ENCODE results near the gene DLGAP1. TPM values are rescaled to one million over a fixed set of nuclear protein-coding genes. Genes with fewer than 3 reads are reported as not detected.

The DLGAP1 gene
- total RNA-seq, 1 donor from 2014 or later: 5.4 TPM

DNA sequence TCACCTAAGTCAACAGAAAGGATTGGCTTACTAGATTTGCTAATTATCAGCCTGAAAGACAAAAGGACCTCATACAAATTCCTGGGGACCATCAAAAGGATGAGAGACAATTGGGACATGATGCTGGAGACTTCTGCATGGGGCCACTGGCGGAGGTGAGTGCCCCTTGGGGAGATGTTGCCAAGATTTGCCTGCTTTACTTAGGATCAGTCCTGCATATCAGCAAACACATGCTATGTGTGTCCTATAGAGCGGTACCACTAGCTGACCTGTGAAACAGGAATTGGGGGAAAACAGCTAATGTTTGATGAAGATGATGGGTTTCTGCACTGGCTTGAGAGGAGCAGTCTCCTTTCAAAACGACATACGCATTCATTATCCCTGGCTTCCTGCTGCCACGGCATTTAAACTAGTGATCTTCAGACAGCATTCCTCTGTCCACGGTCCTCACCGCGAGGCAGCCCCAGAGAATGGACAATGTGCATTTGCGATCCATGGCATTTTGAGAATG lies 901.0 kb downstream of the DLGAP1 start:
- Histone ChIP-seq H3K36me3 (no peaks in the 10 kb centered on the region), H3K4me3 (no peak overlapping the region), H3K27ac (no peak overlapping the region), H3K27me3 (no peaks in the 10 kb centered on the region), H3K9me3 (no peaks in the 10 kb centered on the region), H3K4me1 (no peaks in the 10 kb centered on the region)
- intact Hi-C loops (cut with DNase I): no loop called here
- DNase-seq (no peak), ATAC-seq (no peak)
- TF ChIP-seq, protein P1, sequence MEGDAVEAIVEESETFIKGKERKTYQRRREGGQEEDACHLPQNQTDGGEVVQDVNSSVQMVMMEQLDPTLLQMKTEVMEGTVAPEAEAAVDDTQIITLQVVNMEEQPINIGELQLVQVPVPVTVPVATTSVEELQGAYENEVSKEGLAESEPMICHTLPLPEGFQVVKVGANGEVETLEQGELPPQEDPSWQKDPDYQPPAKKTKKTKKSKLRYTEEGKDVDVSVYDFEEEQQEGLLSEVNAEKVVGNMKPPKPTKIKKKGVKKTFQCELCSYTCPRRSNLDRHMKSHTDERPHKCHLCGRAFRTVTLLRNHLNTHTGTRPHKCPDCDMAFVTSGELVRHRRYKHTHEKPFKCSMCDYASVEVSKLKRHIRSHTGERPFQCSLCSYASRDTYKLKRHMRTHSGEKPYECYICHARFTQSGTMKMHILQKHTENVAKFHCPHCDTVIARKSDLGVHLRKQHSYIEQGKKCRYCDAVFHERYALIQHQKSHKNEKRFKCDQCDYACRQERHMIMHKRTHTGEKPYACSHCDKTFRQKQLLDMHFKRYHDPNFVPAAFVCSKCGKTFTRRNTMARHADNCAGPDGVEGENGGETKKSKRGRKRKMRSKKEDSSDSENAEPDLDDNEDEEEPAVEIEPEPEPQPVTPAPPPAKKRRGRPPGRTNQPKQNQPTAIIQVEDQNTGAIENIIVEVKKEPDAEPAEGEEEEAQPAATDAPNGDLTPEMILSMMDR (IDR thresholded peaks at IDR 0.05): no peak

DNA sequence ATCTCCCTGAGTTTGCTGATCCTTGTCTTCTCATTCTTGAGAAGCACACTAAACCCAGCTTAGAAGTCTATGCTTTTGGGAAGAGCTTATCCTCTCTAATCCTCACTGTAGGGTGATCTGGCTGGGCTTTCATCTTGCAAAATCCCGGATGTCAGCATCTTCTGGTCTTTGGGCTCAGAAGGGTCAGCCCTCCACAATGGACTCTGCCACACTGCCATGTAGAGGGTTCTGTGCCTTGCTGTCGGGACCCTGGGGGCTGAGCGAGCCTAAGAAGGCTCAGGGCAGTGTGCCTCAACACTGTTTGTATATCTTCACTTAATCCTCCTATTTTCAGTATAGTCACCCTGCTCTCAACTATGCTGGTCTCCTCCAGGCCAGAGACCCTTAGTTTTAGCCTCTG lies 902.8 kb downstream of the DLGAP1 start:
- Histone ChIP-seq H3K36me3 (no peaks in the 10 kb centered on the region), H3K27me3 (no peaks in the 10 kb centered on the region), H3K4me3 (no peak overlapping the region), H3K27ac (no peak overlapping the region), H3K9me3 (no peaks in the 10 kb centered on the region), H3K4me1 (no peaks in the 10 kb centered on the region)
- no peak for DNase-seq
- intact Hi-C loops (cut with DNase I): no loop called here
- TF ChIP-seq, protein P1 (IDR thresholded peaks at IDR 0.05): no peak
- no peak for ATAC-seq

DNA sequence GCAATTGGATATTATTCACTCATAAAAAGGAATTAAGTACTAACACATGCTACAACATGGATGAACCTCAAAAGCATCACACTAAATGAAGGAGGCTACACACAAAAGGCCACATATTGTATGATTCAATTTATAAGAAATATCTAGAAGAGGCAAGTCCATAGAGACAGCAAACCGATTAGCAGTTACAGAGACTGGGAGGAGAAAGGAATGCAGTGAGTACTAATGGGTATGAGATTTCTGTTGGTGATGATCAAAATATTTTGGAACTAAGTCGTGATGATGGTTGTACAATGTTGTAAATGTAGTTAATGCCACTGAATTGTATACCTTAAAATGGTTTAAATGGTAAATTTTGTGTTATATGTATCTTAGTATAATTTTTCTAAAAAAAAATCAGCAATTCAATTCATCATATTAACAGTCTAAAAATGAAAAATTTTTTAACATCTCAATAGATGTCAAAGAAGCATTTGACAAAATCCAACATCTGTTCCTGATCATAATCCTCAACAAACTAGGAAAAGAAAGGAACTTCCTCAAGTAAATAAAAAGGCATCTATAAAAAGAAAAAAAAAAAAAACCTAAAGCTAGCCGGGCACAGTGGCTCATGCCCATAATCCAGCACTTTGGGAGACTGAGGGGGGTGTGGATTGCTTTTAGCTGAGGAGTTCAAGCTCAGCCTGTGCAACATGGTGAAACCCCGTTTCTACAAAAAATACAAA lies 907.1 kb downstream of the DLGAP1 start:
- no peaks in the 10 kb centered on the region for H3K36me3 ChIP-seq
- intact Hi-C loops (cut with DNase I): no loop called here
- no peaks in the 10 kb centered on the region for H3K9me3 ChIP-seq
- H3K4me3 ChIP-seq: no peak overlapping the region
- DNase-seq (no peak), ATAC-seq (no peak)
- H3K27me3 ChIP-seq: no peaks in the 10 kb centered on the region
- no peak overlapping the region for H3K27ac ChIP-seq
- TF ChIP-seq, protein P1 (IDR thresholded peaks at IDR 0.05): no peak
- no peaks in the 10 kb centered on the region for H3K4me1 ChIP-seq

DNA sequence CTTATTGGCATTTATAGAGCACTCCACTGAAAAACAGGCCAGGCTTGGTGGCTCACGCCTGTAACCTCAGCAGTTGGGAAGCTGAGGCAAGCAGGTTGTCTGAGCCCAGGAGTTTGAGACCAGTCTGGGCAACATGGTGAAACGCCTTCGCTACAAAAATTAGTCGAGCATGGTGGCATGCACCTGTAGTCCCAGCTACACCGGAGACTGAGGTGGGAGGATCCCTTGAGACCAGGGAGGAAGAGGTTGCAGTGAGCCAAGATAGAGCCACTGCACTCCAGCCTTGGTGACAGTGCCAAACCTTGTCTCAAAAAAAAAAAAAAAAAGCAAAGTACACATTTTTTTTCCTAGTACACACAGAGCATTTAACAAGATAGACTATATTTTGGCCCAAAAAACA lies 909.0 kb downstream of the DLGAP1 start:
- ATAC-seq (no peak), DNase-seq (no peak)
- TF ChIP-seq, protein P1 (IDR thresholded peaks at IDR 0.05): no peak
- Histone ChIP-seq H3K36me3 (no peaks in the 10 kb centered on the region), H3K27me3 (no peaks in the 10 kb centered on the region), H3K9me3 (no peaks in the 10 kb centered on the region), H3K4me1 (no peaks in the 10 kb centered on the region), H3K4me3 (no peak overlapping the region), H3K27ac (no peak overlapping the region)
- intact Hi-C loops (cut with DNase I): no loop called here

DNA sequence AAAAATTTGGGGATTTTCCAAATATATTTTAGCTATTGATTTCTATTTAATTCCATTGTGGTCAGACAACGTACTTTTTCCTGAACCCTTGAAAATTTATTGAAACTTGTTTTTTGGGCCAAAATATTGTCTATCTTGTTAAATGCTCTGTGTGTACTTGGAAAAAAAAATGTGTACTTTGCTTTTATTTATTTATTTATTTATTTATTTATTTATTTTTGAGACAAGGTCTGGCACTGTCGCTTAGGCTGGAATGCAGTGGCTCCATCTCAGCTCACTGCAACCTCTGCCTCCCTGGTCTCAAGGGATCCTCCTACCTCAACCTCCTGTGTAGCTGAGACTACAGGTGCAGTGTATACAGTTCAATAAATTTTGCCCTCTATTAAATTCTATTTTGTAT lies 910.6 kb downstream of the DLGAP1 start:
- Histone ChIP-seq H3K4me1 (no peaks in the 10 kb centered on the region), H3K36me3 (no peaks in the 10 kb centered on the region), H3K27me3 (no peaks in the 10 kb centered on the region), H3K9me3 (no peaks in the 10 kb centered on the region), H3K27ac (no peak overlapping the region), H3K4me3 (no peak overlapping the region)
- ATAC-seq: no peak
- intact Hi-C loops (cut with DNase I): no loop called here
- TF ChIP-seq, protein P1 (IDR thresholded peaks at IDR 0.05): no peak
- DNase-seq: no peak
